ENCODE data around the gene ANKRD2. TPM values are rescaled to one million over a fixed set of nuclear protein-coding genes. Genes with fewer than 3 reads are reported as not detected.

ANKRD2 gene, protein sequence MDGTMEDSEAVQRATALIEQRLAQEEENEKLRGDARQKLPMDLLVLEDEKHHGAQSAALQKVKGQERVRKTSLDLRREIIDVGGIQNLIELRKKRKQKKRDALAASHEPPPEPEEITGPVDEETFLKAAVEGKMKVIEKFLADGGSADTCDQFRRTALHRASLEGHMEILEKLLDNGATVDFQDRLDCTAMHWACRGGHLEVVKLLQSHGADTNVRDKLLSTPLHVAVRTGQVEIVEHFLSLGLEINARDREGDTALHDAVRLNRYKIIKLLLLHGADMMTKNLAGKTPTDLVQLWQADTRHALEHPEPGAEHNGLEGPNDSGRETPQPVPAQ
- 0.11 and 0.26 TPM in 2 replicates for total RNA-seq

DNA sequence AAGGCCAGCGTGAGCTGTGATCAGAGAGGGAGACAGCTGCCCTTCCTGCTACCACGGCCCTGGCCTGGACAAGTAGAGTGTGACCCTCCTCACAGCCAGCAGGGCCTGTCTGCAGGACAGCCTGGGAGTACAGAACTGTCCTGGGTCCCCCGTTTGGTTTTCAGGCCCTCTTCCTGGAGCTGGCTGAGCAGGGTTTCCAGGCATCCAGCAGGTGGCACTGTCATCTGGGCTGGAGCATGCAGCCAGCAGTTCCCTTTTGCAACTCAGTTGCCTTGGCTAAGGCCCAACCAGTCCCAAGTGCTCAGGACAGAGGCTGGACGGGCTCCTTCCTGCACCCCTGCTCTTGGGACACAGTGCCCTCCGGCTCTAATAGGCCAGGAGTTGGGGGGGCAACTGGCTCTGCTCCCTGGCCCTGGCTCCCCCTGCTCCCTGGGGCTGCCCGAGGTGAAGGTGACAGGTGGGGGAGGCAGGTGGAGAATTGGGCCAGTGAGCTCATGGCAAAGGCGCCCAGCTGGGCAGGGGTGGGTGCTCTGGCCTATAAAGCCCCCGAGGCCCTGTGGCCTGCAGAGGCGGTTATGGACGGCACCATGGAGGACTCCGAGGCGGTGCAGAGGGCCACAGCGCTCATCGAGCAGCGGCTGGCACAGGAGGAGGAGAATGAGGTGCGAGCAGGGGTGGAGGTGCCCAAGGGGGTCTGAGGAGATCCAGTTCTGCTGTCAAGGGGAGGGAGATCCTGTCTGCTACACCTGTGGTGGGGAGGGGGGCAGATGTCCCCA is at the start of gene ANKRD2:
ANKRD2 (plus strand) TSS at position 566 of the 776 bp plus-strand sequence; CDS start at position 576, 10 bp downstream.

DNA sequence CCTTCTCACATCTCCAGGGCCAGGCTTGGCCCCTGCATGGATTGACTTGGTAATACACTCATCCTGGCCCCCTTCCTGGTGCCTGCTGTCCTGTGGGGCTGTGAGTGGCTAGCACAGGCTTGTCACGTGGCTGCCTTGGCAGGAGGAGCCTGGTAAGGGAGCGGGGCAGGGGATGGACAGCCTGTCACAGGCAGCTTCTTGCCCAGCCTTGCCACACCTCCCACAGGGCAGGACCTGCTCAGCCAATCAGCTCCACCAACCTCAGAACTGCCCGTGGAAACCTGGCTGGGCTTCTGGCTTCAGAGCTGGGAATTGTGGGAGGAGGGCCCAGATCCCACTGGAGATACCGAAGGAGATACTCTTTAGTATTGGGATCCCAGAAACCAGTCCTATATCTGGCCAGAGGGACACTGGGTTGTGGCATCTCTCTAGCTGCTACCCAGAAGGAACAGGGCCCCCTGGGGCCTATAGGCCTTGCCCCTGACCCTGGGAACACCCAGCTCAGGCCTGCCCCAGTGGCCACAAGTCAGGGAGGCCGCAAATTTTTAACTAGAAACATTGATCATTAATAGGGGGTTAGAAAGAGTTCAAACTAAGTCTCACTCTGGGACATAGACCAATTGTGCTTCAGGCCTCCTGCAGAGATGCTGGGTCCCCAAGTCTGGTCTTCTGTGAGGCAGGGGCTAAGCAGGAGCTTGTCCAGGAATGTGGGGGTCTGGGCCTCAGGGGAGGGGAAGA is 11.7 kb downstream of the ANKRD2 start, which contains the start of gene HOGA1:
HOGA1 (plus strand) TSS at position 330 of the 738 bp plus-strand sequence; CDS start at position 645, 315 bp downstream.

DNA sequence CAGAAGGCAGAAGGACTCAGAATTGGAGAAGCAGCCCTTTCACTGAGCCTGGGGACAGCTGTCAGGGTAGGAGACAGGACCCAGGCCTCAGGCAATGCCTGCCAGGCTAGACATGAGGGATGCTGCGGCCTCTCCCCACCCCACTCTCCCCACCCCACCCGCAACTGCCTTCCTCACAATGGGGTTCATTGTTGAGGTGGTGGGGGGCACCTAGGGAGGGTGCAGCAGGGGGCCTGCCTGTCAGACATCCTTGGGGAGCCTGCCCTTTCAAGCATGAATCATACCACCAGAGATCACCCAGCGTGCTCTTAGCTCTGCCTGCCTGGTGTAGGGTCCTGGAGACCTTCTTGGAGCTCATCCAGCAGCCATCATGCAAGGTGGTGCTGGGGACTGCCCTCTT is 16.9 kb downstream of the ANKRD2 start, which contains the start of gene C10orf62:
C10orf62 (plus strand) TSS at position 243 of the 400 bp plus-strand sequence. CDS start 177 bp downstream, outside the sequence.

DNA sequence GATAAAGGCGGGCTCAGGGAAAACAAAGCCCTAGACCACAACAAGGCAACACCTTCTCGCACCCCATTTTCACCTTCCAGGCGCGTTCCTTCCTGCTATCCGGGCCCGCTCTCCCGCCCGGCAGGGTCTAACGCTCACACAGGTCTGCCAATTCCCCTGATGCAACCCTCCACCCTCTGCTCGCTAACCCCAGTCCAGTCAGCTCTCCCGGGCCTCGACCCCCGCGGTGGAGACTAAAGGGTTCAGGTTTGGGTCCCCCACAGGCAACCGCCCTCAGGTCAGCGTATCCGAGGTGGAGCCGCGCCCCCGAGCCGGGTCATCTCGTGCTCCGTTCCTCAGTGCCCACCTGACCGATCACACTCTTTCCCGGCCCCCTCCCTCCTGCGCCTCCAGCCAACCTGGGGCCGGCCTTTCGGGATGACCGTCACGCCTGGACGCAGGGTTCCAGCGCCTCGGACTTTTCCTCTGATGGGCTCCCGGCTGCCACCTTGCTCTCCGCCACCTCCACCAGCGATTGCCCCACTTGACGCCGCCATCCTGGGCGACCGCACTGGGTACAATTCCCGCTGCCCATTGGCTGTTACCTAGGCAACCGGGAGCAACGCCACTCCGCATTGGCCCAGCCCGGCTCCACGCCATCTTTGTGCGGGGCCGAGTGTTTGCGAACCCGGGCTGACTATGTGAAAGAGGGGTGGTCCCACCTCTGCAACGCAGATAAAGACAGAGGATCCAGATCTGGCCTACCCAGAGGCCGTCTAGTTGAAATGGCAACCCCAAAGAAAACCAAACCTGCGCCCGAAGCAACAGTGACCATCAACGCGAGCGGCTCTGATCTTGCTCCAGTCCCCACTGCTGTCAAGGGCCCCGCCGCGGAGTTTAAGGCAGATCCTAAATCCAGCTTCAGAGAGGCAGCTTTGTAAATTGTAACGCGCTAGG is 60.6 kb downstream of the ANKRD2 start, which contains the start of gene MORN4:
MORN4 (minus strand) TSS at position 552 of the 936 bp plus-strand sequence. CDS start 13,847 bp downstream, outside the sequence.

Other genes with a start within 250 kb of the ANKRD2 start
- 13.4 and 14.9 TPM in 2 replicates for gene FRAT2, start 238.1 kb upstream of the ANKRD2 start, total RNA-seq
- 5.9 and 9.6 TPM in 2 replicates for gene RRP12, start 171.4 kb upstream of the ANKRD2 start, total RNA-seq
- gene PGAM1, start 146.6 kb upstream of the ANKRD2 start, total RNA-seq: 167 and 205 TPM in 2 replicates
- gene EXOSC1, start 126.8 kb upstream of the ANKRD2 start, total RNA-seq: 21.7 and 25.5 TPM in 2 replicates
- gene ZDHHC16, start 126.6 kb upstream of the ANKRD2 start, total RNA-seq: 20.7 and 22.6 TPM in 2 replicates
- 50.7 and 55.1 TPM in 2 replicates for gene MMS19, start 74.4 kb upstream of the ANKRD2 start, total RNA-seq
- 31.5 and 47.9 TPM in 2 replicates for gene UBTD1, start 73.9 kb upstream of the ANKRD2 start, total RNA-seq
- gene HOGA1, start 11.6 kb downstream of the ANKRD2 start, total RNA-seq: 0.26 and 0.43 TPM in 2 replicates
- gene C10orf62, start 16.9 kb downstream of the ANKRD2 start, total RNA-seq: not detected in 2 replicates
- 2.2 and 2.3 TPM in 2 replicates for gene MORN4, start 60.7 kb downstream of the ANKRD2 start, total RNA-seq
- 9.1 and 9.2 TPM in 2 replicates for gene PI4K2A, start 67.9 kb downstream of the ANKRD2 start, total RNA-seq
- 2.4 and 6.3 TPM in 2 replicates for gene AVPI1, start 114.5 kb downstream of the ANKRD2 start, total RNA-seq
- gene MARVELD1, start 141.0 kb downstream of the ANKRD2 start, total RNA-seq: 6.2 and 7.5 TPM in 2 replicates
- gene ZFYVE27, start 164.3 kb downstream of the ANKRD2 start, total RNA-seq: 13.1 and 15.7 TPM in 2 replicates
- gene SFRP5, start 199.2 kb downstream of the ANKRD2 start, total RNA-seq: not detected in 2 replicates

Measured in dermis lymphatic vessel endothelial cell (primary cell).